ENCODE data around the gene FBXO44. TPM values are rescaled to one million over a fixed set of nuclear protein-coding genes. Genes with fewer than 3 reads are reported as not detected.

FBXO44 gene
- total RNA-seq, 1 experiment from 2014 or later = 34.9 TPM

- CTCF ChIA-PET = interaction anchor here (1.5 kb wide), 1 partner anchor 27 kb away, joined by 4 read pairs; no protein-coding TSS in a partner anchor
- Mint-ChIP-seq H3K4me1 (peaks cover 4% of the 10 kb centered on the region; the same call in 1 of the 2 replicates), H3K4me3 (no peak overlapping the region), H3K27ac (no peak overlapping the region), H3K27me3 (ENCODE audit: low read depth) (no peaks in the 10 kb centered on the region), H3K9me3 (0 out of 2 replicates have a peak, but pooled peaks cover 3% of the 10 kb centered on the region), H3K36me3 (no peaks in the 10 kb centered on the region)
- no peak for TF ChIP-seq ZNF317 (CRISPR knock-in tag; IDR thresholded peaks at IDR 0.05; ENCODE audit: borderline replicate concordance, low read depth)
- no peak for TF ChIP-seq KAT7 (CRISPR knock-in tag; IDR thresholded peaks at IDR 0.05; ENCODE audit: borderline replicate concordance)
- TF ChIP-seq JAZF1 (CRISPR knock-in tag; IDR thresholded peaks at IDR 0.05) = no peak
- no peak for TF ChIP-seq ZNF281 (CRISPR knock-in tag; IDR thresholded peaks at IDR 0.05)
- TF ChIP-seq USF1 (CRISPR knock-in tag; IDR thresholded peaks at IDR 0.05) = no peak
- TF ChIP-seq RELA (CRISPR knock-in tag; IDR thresholded peaks at IDR 0.05; ENCODE audit: borderline replicate concordance) = no peak
- no peak for TF ChIP-seq ELF4 (CRISPR knock-in tag; IDR thresholded peaks at IDR 0.05; ENCODE audit: low read depth)
- no peak for TF ChIP-seq SMAD3 (CRISPR knock-in tag; IDR thresholded peaks at IDR 0.05; ENCODE audit: borderline replicate concordance)
- no peak for TF ChIP-seq PRRX2 (CRISPR knock-in tag; IDR thresholded peaks at IDR 0.05)
- no peak for TF ChIP-seq CDX4 (CRISPR knock-in tag; IDR thresholded peaks at IDR 0.05; ENCODE audit: borderline replicate concordance)
- TF ChIP-seq FOXP1 (CRISPR knock-in tag; IDR thresholded peaks at IDR 0.05; ENCODE audit: borderline replicate concordance) = no peak
- ATAC-seq = no peak
- POLR2A ChIA-PET = no interaction called here
- DNase-seq (ENCODE audit: low spot score) = no peak
Measured at GRCh38 chr1:11620405-11620804, 34.3 kb upstream of the FBXO44 start.

- POLR2A ChIA-PET = no interaction called here
- Mint-ChIP-seq H3K4me3 (no peak overlapping the region), H3K9me3 (0 out of 2 replicates have a peak, but pooled peaks cover 3% of the 10 kb centered on the region), H3K27ac (no peak overlapping the region), H3K27me3 (ENCODE audit: low read depth) (no peaks in the 10 kb centered on the region), H3K4me1 (peaks cover 4% of the 10 kb centered on the region; the same call in 1 of the 2 replicates), H3K36me3 (no peaks in the 10 kb centered on the region)
- TF ChIP-seq CBFB (CRISPR knock-in tag; IDR thresholded peaks at IDR 0.05; ENCODE audit: low read depth) (no peak), ZMAT4 (CRISPR knock-in tag; IDR thresholded peaks at IDR 0.05) (no peak), FOXJ3 (CRISPR knock-in tag; IDR thresholded peaks at IDR 0.05; ENCODE audit: borderline replicate concordance) (no peak)
- DNase-seq (ENCODE audit: low spot score) (no peak), ATAC-seq (no peak)
- CTCF ChIA-PET = interaction anchor here (1.5 kb wide), 1 partner anchor 27 kb away, joined by 4 read pairs; no protein-coding TSS in a partner anchor
Measured at GRCh38 chr1:11620924-11621323, 33.8 kb upstream of the FBXO44 start.

GRCh38 chr1:11622398-11622797, 32.3 kb upstream of the FBXO44 start:
- ATAC-seq (no peak), DNase-seq (ENCODE audit: low spot score) (no peak)
- Mint-ChIP-seq H3K4me3 (no peak overlapping the region), H3K27me3 (ENCODE audit: low read depth) (no peaks in the 10 kb centered on the region), H3K36me3 (no peaks in the 10 kb centered on the region), H3K4me1 (no peaks in the 10 kb centered on the region), H3K27ac (no peak overlapping the region), H3K9me3 (0 out of 2 replicates have a peak, but pooled peaks cover 3% of the 10 kb centered on the region)
- ChIA-PET POLR2A (no interaction called here), CTCF (interaction anchor here (1.2 kb wide), 1 partner anchor 143 kb away, joined by 4 read pairs; the partner anchor contains the start of gene DISP3)
- TF ChIP-seq ZBTB43 (CRISPR knock-in tag; IDR thresholded peaks at IDR 0.05) (no peak), ZNF219 (CRISPR knock-in tag; IDR thresholded peaks at IDR 0.05; ENCODE audit: borderline replicate concordance) (no peak), NFYB (CRISPR knock-in tag; conservative IDR thresholded peaks at IDR 0.05; ENCODE audit: low read depth) (no peak)

Measured in WTC11 (cell line).